Kidney (tissue), 14 donors: Measurements from ENCODE around the gene GAS7. TPM values are rescaled to one million over a fixed set of nuclear protein-coding genes. Genes with fewer than 3 reads are reported as not detected.

ENCODE experiments used
- DNase-seq, 5 donors: peaks; one replicate each; pipeline ENCODE4 v3.0.0-alpha.2; 2013 to 2020
- FAIRE-seq: peaks from 2 replicates; lab custom pipeline; 2012; peaks lifted over from hg19 to GRCh38; lab: Jason Lieb, UNC
- H3K27ac ChIP-seq, 2 donors: one replicate each; pipeline ENCODE4 v1.7.0; 2013; ENCODE audit warnings: low read depth in 2 of 2, low read length in 2 of 2, inconsistent platforms in 1 of 2
- H3K27me3 ChIP-seq: one replicate; pipeline ENCODE4 v1.7.1; 2013; ENCODE audit warnings: low read length, inconsistent platforms; ENCODE audit not compliant: control insufficient read depth, insufficient read depth
- H3K36me3 ChIP-seq, 3 donors: one replicate each; pipeline versions ENCODE4 v1.7.0 to v1.7.1; 2013; ENCODE audit warnings: low read length in 3 of 3, control low read depth in 1 of 3, inconsistent platforms in 1 of 3; ENCODE audit not compliant: insufficient read depth in 3 of 3, control insufficient read depth in 2 of 3
- H3K4me1 ChIP-seq, 3 donors: one replicate each; pipeline versions ENCODE4 v1.7.0 to v1.7.1; 2013; ENCODE audit warnings: low read length in 3 of 3, inconsistent platforms in 1 of 3, low read depth in 1 of 3; ENCODE audit not compliant: control insufficient read depth in 2 of 3, insufficient read depth in 2 of 3
- H3K4me3 ChIP-seq, 3 donors: one replicate each; pipeline versions ENCODE4 v1.7.0 to v1.8.1; 2013; ENCODE audit warnings: low read length in 3 of 3, control low read depth in 1 of 3, inconsistent platforms in 1 of 3
- H3K9ac ChIP-seq, 3 donors: one replicate each; pipeline versions ENCODE4 v1.7.0 to v1.7.1; 2013; ENCODE audit warnings: low read length in 3 of 3, control low read depth in 1 of 3, inconsistent platforms in 1 of 3
- H3K9me3 ChIP-seq, 3 donors: one replicate each; pipeline versions ENCODE4 v1.7.0 to v1.7.1; 2013; ENCODE audit warnings: low read length in 3 of 3, control low read depth in 1 of 3, inconsistent platforms in 1 of 3; ENCODE audit not compliant: control insufficient read depth in 2 of 3, insufficient read depth in 1 of 3
- CTCF ChIP-seq: IDR thresholded peaks from 3 replicates; pipeline ENCODE4 v1.5.1; 2012; ENCODE audit warnings: mild to moderate bottlenecking, moderate library complexity, borderline replicate concordance; ENCODE audit not compliant: insufficient read depth; ENCODE audit errors: extremely low read depth
- intact Hi-C: fragments of 100-400 bp; cut with DNase I; formaldehyde crosslinking; loops from one replicate; pipeline ENCODE4 v1.11.1; 2022
- polyA plus RNA-seq: library from polyadenylated mRNA; stranded (reverse); fragments of 350-450 nt; fragmentation: Illumina TruSeq; extraction: RNeasy Lipid Tissue Mini Kit (QIAGEN cat#74804); gene quantifications from one replicate; pipeline ENCODE4 v1.2.3, GENCODE V29; 2014; ENCODE audit warnings: low read depth, low replicate concordance; ENCODE audit not compliant: insufficient read depth
- total RNA-seq: library from RNA; stranded (reverse); fragmentation: NEBNext Ultra II Directional; extraction: Animal tissue kit (Norgen Biotek cat#: 25700); gene quantifications from one replicate; pipeline ENCODE4 v1.2.1, GENCODE V29; 2021
- donor health status: control.
- donor health status: control.
- donor health status: control.
- donor health status: control.
- donor health status: control.
- donor health status: DM: yes; HTN: yes; CAD: no.
- donor health status: Normal renal cell carcinoma (clear cell type).

The GAS7 gene
- total and polyA plus RNA-seq, 2 donors from 2014 or later = 1.1 to 20.5 TPM

- no peak overlapping the region for H3K27ac ChIP-seq
- no peak overlapping the region for H3K4me3 ChIP-seq
- no peak for DNase-seq
- intact Hi-C loops = loop anchor here (10.0 kb wide), 1 partner anchor 685 kb away; no protein-coding TSS in a partner anchor
- no peak for FAIRE-seq
- H3K36me3 ChIP-seq = no peaks in the 10 kb centered on the region
- no peak for TF ChIP-seq CTCF
- no peaks in the 10 kb centered on the region for H3K27me3 ChIP-seq
- H3K9ac ChIP-seq = no peak overlapping the region
- no peaks in the 10 kb centered on the region for H3K9me3 ChIP-seq
- no peaks in the 10 kb centered on the region for H3K4me1 ChIP-seq
Measured at GRCh38 chr17:9929871-9930270, 268.5 kb downstream of the GAS7 start.

GRCh38 chr17:9928601-9929333 lies 269.6 kb downstream of the GAS7 start:
- Histone ChIP-seq H3K36me3 (no peaks in the 10 kb centered on the region), H3K27ac (no peak overlapping the region), H3K4me1 (no peaks in the 10 kb centered on the region), H3K4me3 (no peak overlapping the region), H3K9ac (no peak overlapping the region), H3K27me3 (no peaks in the 10 kb centered on the region), H3K9me3 (no peaks in the 10 kb centered on the region)
- FAIRE-seq (no peak), DNase-seq (peak; percentile 49 to 93 (median 74))
- intact Hi-C loops = loop anchor here (10.0 kb wide), 1 partner anchor 686 kb away; no protein-coding TSS in a partner anchor
- TF ChIP-seq CTCF = peak; percentile 24

GRCh38 chr17:9926150-9926804 lies 272.1 kb downstream of the GAS7 start:
- DNase-seq (peak in 1 of 5 donors; percentile 65), FAIRE-seq (no peak)
- TF ChIP-seq CTCF = no peak
- H3K4me1 ChIP-seq = no peaks in the 10 kb centered on the region
- no peaks in the 10 kb centered on the region for H3K36me3 ChIP-seq
- intact Hi-C loops = loop anchor here (10.0 kb wide), 1 partner anchor 689 kb away; no protein-coding TSS in a partner anchor
- no peaks in the 10 kb centered on the region for H3K9me3 ChIP-seq
- H3K9ac ChIP-seq = no peak overlapping the region
- H3K4me3 ChIP-seq = no peak overlapping the region
- no peaks in the 10 kb centered on the region for H3K27me3 ChIP-seq
- H3K27ac ChIP-seq = no peak overlapping the region
